Measurements from ENCODE around the gene APOF.

APOF gene

DNA sequence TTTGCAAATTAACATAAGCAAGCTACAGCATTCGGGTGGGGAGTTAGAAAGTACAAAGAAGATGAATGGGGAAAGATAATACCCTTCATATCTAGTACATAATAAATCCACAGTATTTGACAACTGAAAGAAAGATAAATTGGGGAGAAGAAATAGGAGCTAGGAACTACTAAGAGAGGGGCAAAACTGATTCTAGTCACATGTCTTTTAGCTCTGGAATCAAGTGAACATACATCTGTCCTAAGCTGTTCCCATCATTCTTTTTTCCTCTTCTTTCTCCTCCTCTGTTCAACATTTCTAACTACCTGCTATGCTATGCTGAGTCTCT is 15.3 kb upstream of the APOF start:
- H3K27me3 ChIP-seq (ENCODE audit: insufficient read depth, poor library complexity, severe bottlenecking), result no peaks in the 10 kb centered on the region
- H3K27ac ChIP-seq (replicated peaks), result no peak overlapping the region
- no peak overlapping the region for H3K4me3 ChIP-seq (replicated peaks; ENCODE audit: insufficient read depth, low read length)
- no peak for DNase-seq (ENCODE audit: low read depth in 1 of 2, low spot score in 1 of 2)
- TF ChIP-seq GABPA (IDR thresholded peaks at IDR 0.05; ENCODE audit: low read depth) (no peak), SPI1 (IDR thresholded peaks at IDR 0.05; ENCODE audit: borderline replicate concordance, low read depth) (no peak), POLR2AphosphoS5 (IDR thresholded peaks at IDR 0.05; ENCODE audit: low read depth) (no peak)
- TF ChIP-seq, protein P1, sequence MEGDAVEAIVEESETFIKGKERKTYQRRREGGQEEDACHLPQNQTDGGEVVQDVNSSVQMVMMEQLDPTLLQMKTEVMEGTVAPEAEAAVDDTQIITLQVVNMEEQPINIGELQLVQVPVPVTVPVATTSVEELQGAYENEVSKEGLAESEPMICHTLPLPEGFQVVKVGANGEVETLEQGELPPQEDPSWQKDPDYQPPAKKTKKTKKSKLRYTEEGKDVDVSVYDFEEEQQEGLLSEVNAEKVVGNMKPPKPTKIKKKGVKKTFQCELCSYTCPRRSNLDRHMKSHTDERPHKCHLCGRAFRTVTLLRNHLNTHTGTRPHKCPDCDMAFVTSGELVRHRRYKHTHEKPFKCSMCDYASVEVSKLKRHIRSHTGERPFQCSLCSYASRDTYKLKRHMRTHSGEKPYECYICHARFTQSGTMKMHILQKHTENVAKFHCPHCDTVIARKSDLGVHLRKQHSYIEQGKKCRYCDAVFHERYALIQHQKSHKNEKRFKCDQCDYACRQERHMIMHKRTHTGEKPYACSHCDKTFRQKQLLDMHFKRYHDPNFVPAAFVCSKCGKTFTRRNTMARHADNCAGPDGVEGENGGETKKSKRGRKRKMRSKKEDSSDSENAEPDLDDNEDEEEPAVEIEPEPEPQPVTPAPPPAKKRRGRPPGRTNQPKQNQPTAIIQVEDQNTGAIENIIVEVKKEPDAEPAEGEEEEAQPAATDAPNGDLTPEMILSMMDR (IDR thresholded peaks at IDR 0.05; ENCODE audit: insufficient read depth, low read length), result no peak
- TF ChIP-seq, protein P2, sequence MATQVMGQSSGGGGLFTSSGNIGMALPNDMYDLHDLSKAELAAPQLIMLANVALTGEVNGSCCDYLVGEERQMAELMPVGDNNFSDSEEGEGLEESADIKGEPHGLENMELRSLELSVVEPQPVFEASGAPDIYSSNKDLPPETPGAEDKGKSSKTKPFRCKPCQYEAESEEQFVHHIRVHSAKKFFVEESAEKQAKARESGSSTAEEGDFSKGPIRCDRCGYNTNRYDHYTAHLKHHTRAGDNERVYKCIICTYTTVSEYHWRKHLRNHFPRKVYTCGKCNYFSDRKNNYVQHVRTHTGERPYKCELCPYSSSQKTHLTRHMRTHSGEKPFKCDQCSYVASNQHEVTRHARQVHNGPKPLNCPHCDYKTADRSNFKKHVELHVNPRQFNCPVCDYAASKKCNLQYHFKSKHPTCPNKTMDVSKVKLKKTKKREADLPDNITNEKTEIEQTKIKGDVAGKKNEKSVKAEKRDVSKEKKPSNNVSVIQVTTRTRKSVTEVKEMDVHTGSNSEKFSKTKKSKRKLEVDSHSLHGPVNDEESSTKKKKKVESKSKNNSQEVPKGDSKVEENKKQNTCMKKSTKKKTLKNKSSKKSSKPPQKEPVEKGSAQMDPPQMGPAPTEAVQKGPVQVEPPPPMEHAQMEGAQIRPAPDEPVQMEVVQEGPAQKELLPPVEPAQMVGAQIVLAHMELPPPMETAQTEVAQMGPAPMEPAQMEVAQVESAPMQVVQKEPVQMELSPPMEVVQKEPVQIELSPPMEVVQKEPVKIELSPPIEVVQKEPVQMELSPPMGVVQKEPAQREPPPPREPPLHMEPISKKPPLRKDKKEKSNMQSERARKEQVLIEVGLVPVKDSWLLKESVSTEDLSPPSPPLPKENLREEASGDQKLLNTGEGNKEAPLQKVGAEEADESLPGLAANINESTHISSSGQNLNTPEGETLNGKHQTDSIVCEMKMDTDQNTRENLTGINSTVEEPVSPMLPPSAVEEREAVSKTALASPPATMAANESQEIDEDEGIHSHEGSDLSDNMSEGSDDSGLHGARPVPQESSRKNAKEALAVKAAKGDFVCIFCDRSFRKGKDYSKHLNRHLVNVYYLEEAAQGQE (IDR thresholded peaks at IDR 0.05; ENCODE audit: insufficient replicate concordance, low read depth), result no peak

DNA sequence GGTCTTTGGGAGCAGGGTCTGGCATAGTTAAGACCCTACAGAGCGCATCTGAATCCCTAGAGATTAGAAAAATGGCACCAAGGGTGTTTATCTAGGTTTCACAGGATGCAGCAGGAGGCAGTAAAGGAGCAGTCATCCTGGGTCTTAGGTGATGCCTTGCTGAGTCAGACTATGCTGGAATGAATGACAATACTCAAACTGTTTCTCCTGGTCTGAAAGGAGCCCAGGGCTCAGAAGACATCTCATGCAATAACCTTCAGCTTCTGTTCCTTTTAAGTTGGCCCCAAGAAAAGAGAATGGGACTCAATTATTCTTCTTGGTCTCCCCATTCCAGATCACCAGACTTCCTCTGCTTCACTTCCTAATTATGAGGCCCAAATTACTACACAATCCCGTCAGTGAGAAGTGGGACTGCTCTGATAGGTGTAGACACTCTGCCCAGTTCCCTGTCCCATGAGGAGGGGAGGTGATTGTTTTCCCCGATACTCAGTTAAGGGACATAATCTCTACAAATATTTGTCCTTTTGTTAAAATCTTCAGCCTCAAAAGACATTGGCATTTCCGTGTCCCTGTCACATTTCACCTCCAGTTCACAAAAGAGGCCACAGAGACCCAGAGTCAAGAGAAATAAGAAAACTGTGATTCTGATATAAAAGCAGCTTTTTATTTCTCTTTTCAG is 14.8 kb upstream of the APOF start:
- Histone ChIP-seq H3K4me3 (replicated peaks; ENCODE audit: insufficient read depth, low read length) (no peak overlapping the region), H3K27me3 (ENCODE audit: insufficient read depth, poor library complexity, severe bottlenecking) (no peaks in the 10 kb centered on the region), H3K27ac (replicated peaks) (no peak overlapping the region)
- TF ChIP-seq, protein P2 (IDR thresholded peaks at IDR 0.05; ENCODE audit: insufficient replicate concordance, low read depth), result no peak
- peak; percentile 34; the same call in 1 of the 2 replicates for TF ChIP-seq SPI1 (IDR thresholded peaks at IDR 0.05; ENCODE audit: borderline replicate concordance, low read depth)
- TF ChIP-seq, protein P1 (IDR thresholded peaks at IDR 0.05; ENCODE audit: insufficient read depth, low read length), result no peak
- TF ChIP-seq POLR2AphosphoS5 (IDR thresholded peaks at IDR 0.05; ENCODE audit: low read depth), result no peak
- TF ChIP-seq GABPA (IDR thresholded peaks at IDR 0.05; ENCODE audit: low read depth), result no peak
- no peak for DNase-seq (ENCODE audit: low read depth in 1 of 2, low spot score in 1 of 2)

DNA sequence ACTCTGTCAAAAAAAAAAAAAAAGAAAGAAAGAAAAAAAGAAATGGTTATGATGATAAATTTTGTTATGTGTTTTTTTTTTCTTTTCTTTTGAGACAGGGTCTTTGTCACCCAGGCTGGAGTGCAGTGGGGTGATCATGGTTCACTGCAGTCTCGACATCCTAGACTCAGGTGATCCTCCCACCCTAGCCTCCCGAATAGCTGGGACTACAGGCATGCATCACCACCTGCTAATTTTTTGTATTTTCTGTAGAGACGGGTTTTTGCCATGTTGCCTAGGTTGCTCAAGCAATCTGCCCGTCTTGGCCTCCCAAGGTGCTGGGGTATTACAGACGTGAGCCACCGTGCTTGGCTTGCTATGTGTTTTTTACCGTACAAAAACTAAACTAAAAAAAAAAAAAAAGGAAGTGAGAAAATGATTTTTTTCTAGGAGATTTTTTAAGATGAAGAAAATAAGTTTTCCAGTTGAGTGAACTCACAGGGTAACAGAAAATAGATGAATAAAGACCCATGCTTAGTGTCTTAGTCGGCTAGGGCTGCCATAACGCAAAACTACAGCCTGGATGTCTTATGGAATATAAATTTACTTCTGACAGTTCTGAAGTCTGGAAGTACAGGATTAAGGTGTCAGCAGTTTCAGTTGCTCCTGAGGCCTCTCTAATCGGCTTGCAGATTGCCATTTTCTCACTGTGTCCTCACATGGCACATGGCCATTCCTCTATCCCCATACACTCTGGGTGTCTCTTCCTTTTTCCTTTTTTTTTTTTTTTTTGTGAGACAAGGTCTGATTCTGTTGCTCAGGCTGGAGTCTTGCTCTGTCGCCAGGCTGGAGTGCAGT is 13.2 kb upstream of the APOF start:
- H3K27me3 ChIP-seq (ENCODE audit: insufficient read depth, poor library complexity, severe bottlenecking), result no peaks in the 10 kb centered on the region
- no peak overlapping the region for H3K27ac ChIP-seq (replicated peaks)
- TF ChIP-seq, protein P2 (IDR thresholded peaks at IDR 0.05; ENCODE audit: insufficient replicate concordance, low read depth), result no peak
- TF ChIP-seq SPI1 (IDR thresholded peaks at IDR 0.05; ENCODE audit: borderline replicate concordance, low read depth) (no peak), POLR2AphosphoS5 (IDR thresholded peaks at IDR 0.05; ENCODE audit: low read depth) (no peak), GABPA (IDR thresholded peaks at IDR 0.05; ENCODE audit: low read depth) (no peak)
- TF ChIP-seq, protein P1 (IDR thresholded peaks at IDR 0.05; ENCODE audit: insufficient read depth, low read length), result no peak
- no peak overlapping the region for H3K4me3 ChIP-seq (replicated peaks; ENCODE audit: insufficient read depth, low read length)
- no peak for DNase-seq (ENCODE audit: low read depth in 1 of 2, low spot score in 1 of 2)

Measured in HL-60 (cell line).